Measurements from ENCODE around the gene ZNF417. TPM values are rescaled to one million over a fixed set of nuclear protein-coding genes. Genes with fewer than 3 reads are reported as not detected.
"Not testable (repeated sequence)": the region's sequence is repeated elsewhere in the genome, so short reads cannot be mapped to it uniquely, and the experiment has no call there.

Gene ZNF417
- 5.0 TPM for polyA plus RNA-seq (2013, experiment 1 of 2)
- 4.9 TPM for polyA plus RNA-seq (2013, experiment 2 of 2)

DNA sequence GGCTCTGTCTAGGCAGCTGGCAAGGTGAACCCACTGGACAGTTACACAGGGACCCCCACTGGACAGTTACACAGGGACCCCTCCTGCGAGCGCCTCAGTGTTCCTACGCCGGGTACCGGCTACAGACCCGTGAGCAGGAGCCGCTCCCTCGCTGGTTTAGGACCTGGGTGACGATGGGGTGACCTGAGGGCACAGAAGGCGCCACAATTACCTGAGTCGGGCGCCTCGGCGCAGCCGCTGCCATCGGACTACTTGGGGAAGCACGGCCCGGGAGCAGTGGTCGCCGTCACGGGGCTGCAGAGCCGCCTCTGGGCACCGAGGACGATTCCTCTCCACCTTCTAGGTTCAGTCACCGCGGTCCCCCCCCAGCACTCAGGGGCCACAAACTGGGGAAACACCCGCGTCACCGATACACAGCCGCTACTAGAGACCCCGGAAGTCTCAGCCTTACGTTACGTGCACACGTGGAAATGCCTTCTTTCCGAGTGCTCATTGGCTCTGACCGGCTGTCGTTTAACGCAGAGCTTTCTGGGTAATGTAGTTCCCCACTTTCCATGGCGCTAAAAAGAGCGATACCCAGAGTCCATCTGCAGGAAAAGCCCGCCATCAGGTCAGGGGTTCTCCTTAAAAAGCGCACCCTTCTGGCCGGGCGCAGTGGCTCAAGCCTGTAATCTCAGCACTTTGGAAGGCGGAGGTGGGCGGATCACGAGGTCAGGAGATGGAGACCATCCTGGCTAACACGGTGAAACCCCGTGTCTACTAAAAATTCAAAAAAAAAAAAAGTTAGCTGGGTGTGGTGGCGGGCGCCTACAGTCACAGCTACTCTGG is at the start of gene ZNF417:
ZNF417 (minus strand) TSS at position 425 of the 828 bp plus-strand sequence; CDS start at position 244, 181 bp downstream.
- H3K36me3 ChIP-seq (ENCODE audit: control insufficient read depth, insufficient read depth, low read length); H2BK120ac ChIP-seq (ENCODE audit: low read depth, low read length); H3K4me1 ChIP-seq (ENCODE audit: control insufficient read depth, low read depth, low read length); H2AK5ac ChIP-seq (ENCODE audit: low read length); H3K23ac ChIP-seq (ENCODE audit: low read length); H4K8ac ChIP-seq (ENCODE audit: low read depth, low read length); H2BK15ac ChIP-seq (replicated peaks; ENCODE audit: low read depth); H3K18ac ChIP-seq (ENCODE audit: low read length); H4K5ac ChIP-seq (ENCODE audit: low read length); H3K27ac ChIP-seq (ENCODE audit: low read depth, low read length); H3K27me3 ChIP-seq (ENCODE audit: insufficient read depth, low read length, poor library complexity); H2BK5ac ChIP-seq (ENCODE audit: low read length): not testable (repeated sequence)
- peak within 1 kb of the TSS; percentile 94 for H3K4me2 ChIP-seq (ENCODE audit: low read length)
- WGBS (ENCODE audit: extremely low coverage, insufficient coverage, low lambda C conversion rate): no CpG with 5 or more reads among the region's 51 CpGs
- H3K79me1 ChIP-seq (ENCODE audit: low read length): peaks cover 12% of the 10 kb centered on the region
- peaks cover 15% of the 10 kb centered on the region for H3K79me2 ChIP-seq (ENCODE audit: control insufficient read depth, insufficient read depth, low read length)
- peak; percentile 100 for DNase-seq
- peak within 1 kb of the TSS; percentile 86 for H3K4me3 ChIP-seq (ENCODE audit: low read length)
- H3K9ac ChIP-seq (ENCODE audit: low read length): peak within 1 kb of the TSS; percentile 92
- peak within 1 kb of the TSS; percentile 90 for H3K56ac ChIP-seq (ENCODE audit: low read length)
- H3K4ac ChIP-seq (ENCODE audit: low read depth, low read length): peak within 1 kb of the TSS; percentile 38

DNA sequence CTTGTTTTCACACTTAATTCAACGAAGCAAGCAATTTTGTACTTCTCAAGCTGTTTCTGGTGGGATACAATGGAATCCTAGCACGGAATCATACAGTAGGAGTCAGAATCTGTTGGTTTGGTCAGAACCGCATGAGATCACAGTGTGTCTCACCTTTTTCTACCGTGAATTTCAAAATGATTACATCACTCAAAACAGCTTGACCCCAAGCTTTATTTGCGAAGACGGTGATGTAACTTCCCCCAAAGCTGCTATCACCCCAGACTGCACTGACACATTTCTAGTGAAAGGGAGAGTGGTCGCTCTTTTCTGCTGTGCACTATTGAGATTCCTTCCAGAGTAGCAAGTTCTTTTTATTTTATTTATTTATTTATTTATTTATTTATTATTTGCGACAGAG is 48.4 kb upstream of the ZNF417 start:
- Histone ChIP-seq H3K4me3 (ENCODE audit: low read length) (no peak overlapping the region), H2BK5ac (ENCODE audit: low read length) (no peak overlapping the region), H2BK120ac (ENCODE audit: low read depth, low read length) (no peak overlapping the region), H4K8ac (ENCODE audit: low read depth, low read length) (no peak overlapping the region), H3K23ac (ENCODE audit: low read length) (no peak overlapping the region), H3K56ac (ENCODE audit: low read length) (no peak overlapping the region), H3K4ac (ENCODE audit: low read depth, low read length) (no peak overlapping the region), H3K4me2 (ENCODE audit: low read length) (no peak overlapping the region), H3K36me3 (ENCODE audit: control insufficient read depth, insufficient read depth, low read length) (no peaks in the 10 kb centered on the region), H3K27ac (ENCODE audit: low read depth, low read length) (no peak overlapping the region), H3K79me2 (ENCODE audit: control insufficient read depth, insufficient read depth, low read length) (no peaks in the 10 kb centered on the region), H3K27me3 (ENCODE audit: insufficient read depth, low read length, poor library complexity) (no peaks in the 10 kb centered on the region), H3K18ac (ENCODE audit: low read length) (no peak overlapping the region), H2AK5ac (ENCODE audit: low read length) (no peak overlapping the region), H3K79me1 (ENCODE audit: low read length) (no peaks in the 10 kb centered on the region), H3K9ac (ENCODE audit: low read length) (no peak overlapping the region), H3K4me1 (ENCODE audit: control insufficient read depth, low read depth, low read length) (no peaks in the 10 kb centered on the region), H4K5ac (ENCODE audit: low read length) (no peak overlapping the region), H2BK15ac (replicated peaks; ENCODE audit: low read depth) (no peak overlapping the region)
- no CpG with 5 or more reads among the region's 8 CpGs for WGBS (ENCODE audit: extremely low coverage, insufficient coverage, low lambda C conversion rate)
- no peak for DNase-seq

GRCh38 chr19:57961785-57962184 is 45.4 kb upstream of the ZNF417 start:
- Histone ChIP-seq H2BK120ac (ENCODE audit: low read depth, low read length) (no peak overlapping the region), H3K27ac (ENCODE audit: low read depth, low read length) (no peak overlapping the region), H2AK5ac (ENCODE audit: low read length) (no peak overlapping the region), H3K4ac (ENCODE audit: low read depth, low read length) (no peak overlapping the region), H4K5ac (ENCODE audit: low read length) (no peak overlapping the region), H2BK5ac (ENCODE audit: low read length) (no peak overlapping the region), H3K79me1 (ENCODE audit: low read length) (no peaks in the 10 kb centered on the region), H3K36me3 (ENCODE audit: control insufficient read depth, insufficient read depth, low read length) (no peaks in the 10 kb centered on the region), H3K4me1 (ENCODE audit: control insufficient read depth, low read depth, low read length) (no peaks in the 10 kb centered on the region), H2BK15ac (replicated peaks; ENCODE audit: low read depth) (no peak overlapping the region), H3K27me3 (ENCODE audit: insufficient read depth, low read length, poor library complexity) (no peaks in the 10 kb centered on the region), H3K56ac (ENCODE audit: low read length) (no peak overlapping the region), H4K8ac (ENCODE audit: low read depth, low read length) (no peak overlapping the region), H3K18ac (ENCODE audit: low read length) (no peak overlapping the region), H3K4me3 (ENCODE audit: low read length) (no peak overlapping the region), H3K4me2 (ENCODE audit: low read length) (no peak overlapping the region), H3K79me2 (ENCODE audit: control insufficient read depth, insufficient read depth, low read length) (no peaks in the 10 kb centered on the region), H3K23ac (ENCODE audit: low read length) (no peak overlapping the region), H3K9ac (ENCODE audit: low read length) (no peak overlapping the region)
- WGBS (ENCODE audit: extremely low coverage, insufficient coverage, low lambda C conversion rate): no CpG with 5 or more reads among the region's 1 CpG
- DNase-seq: no peak

- Histone ChIP-seq H3K4me2 (ENCODE audit: low read length) (no peak overlapping the region), H2BK120ac (ENCODE audit: low read depth, low read length) (no peak overlapping the region), H2BK5ac (ENCODE audit: low read length) (no peak overlapping the region), H2BK15ac (replicated peaks; ENCODE audit: low read depth) (no peak overlapping the region), H3K27me3 (ENCODE audit: insufficient read depth, low read length, poor library complexity) (no peaks in the 10 kb centered on the region), H4K5ac (ENCODE audit: low read length) (no peak overlapping the region), H3K36me3 (ENCODE audit: control insufficient read depth, insufficient read depth, low read length) (no peaks in the 10 kb centered on the region), H3K4me3 (ENCODE audit: low read length) (no peak overlapping the region), H3K4me1 (ENCODE audit: control insufficient read depth, low read depth, low read length) (no peaks in the 10 kb centered on the region), H3K4ac (ENCODE audit: low read depth, low read length) (no peak overlapping the region), H3K23ac (ENCODE audit: low read length) (no peak overlapping the region), H3K56ac (ENCODE audit: low read length) (no peak overlapping the region), H2AK5ac (ENCODE audit: low read length) (no peak overlapping the region), H3K27ac (ENCODE audit: low read depth, low read length) (no peak overlapping the region), H3K79me2 (ENCODE audit: control insufficient read depth, insufficient read depth, low read length) (no peaks in the 10 kb centered on the region), H3K9ac (ENCODE audit: low read length) (no peak overlapping the region), H3K18ac (ENCODE audit: low read length) (no peak overlapping the region), H4K8ac (ENCODE audit: low read depth, low read length) (no peak overlapping the region), H3K79me1 (ENCODE audit: low read length) (no peaks in the 10 kb centered on the region)
- whole genome bisulfite sequencing (ENCODE audit: extremely low coverage, insufficient coverage, low lambda C conversion rate): no CpG with 5 or more reads among the region's 4 CpGs
- no peak for DNase-seq
These were observed 38.6 kb upstream of the ZNF417 start for GRCh38 chr19:57954996-57955395.

GRCh38 chr19:57949702-57950101 is 33.3 kb upstream of the ZNF417 start:
- H3K4me3 ChIP-seq (ENCODE audit: low read length): no peak overlapping the region
- DNase-seq: no peak
- no peak overlapping the region for H4K5ac ChIP-seq (ENCODE audit: low read length)
- peaks cover 17% of the 10 kb centered on the region for H3K79me1 ChIP-seq (ENCODE audit: low read length)
- H3K27me3 ChIP-seq (ENCODE audit: insufficient read depth, low read length, poor library complexity): no peaks in the 10 kb centered on the region
- H3K9ac ChIP-seq (ENCODE audit: low read length): no peak overlapping the region
- H3K4ac ChIP-seq (ENCODE audit: low read depth, low read length): no peak overlapping the region
- no CpG with 5 or more reads among the region's 12 CpGs for WGBS (ENCODE audit: extremely low coverage, insufficient coverage, low lambda C conversion rate)
- no peak overlapping the region for H2BK5ac ChIP-seq (ENCODE audit: low read length)
- no peak overlapping the region for H3K27ac ChIP-seq (ENCODE audit: low read depth, low read length)
- H3K56ac ChIP-seq (ENCODE audit: low read length): no peak overlapping the region
- no peak overlapping the region for H3K23ac ChIP-seq (ENCODE audit: low read length)
- H2BK15ac ChIP-seq (replicated peaks; ENCODE audit: low read depth): no peak overlapping the region
- H2BK120ac ChIP-seq (ENCODE audit: low read depth, low read length): no peak overlapping the region
- no peak overlapping the region for H4K8ac ChIP-seq (ENCODE audit: low read depth, low read length)
- no peaks in the 10 kb centered on the region for H3K36me3 ChIP-seq (ENCODE audit: control insufficient read depth, insufficient read depth, low read length)
- no peak overlapping the region for H3K4me2 ChIP-seq (ENCODE audit: low read length)
- H2AK5ac ChIP-seq (ENCODE audit: low read length): no peak overlapping the region
- peaks cover 8% of the 10 kb centered on the region for H3K4me1 ChIP-seq (ENCODE audit: control insufficient read depth, low read depth, low read length)
- no peak overlapping the region for H3K18ac ChIP-seq (ENCODE audit: low read length)
- peaks cover 25% of the 10 kb centered on the region for H3K79me2 ChIP-seq (ENCODE audit: control insufficient read depth, insufficient read depth, low read length)
